ENCODE measurements around the gene SNX32.

DNA sequence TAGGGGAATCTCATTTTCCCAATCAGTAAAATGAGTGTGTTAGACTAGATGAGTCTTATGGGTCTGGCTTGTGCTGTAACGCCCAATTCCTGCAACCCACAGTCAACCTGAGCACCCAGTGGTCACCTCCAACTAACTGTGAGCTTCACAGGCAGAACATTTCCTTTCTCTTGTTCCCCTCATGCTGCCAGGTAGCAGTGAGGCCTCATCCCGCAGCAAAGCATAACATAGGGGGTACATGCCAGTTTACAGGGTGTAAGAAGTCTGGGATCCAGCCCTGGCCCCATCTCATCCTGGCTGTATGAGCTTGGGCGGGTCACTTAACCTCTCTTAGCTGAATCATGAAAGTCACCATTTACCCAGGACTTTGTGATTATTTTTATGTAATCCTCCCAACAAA lies 35.1 kb downstream of the SNX32 start:
- TF ChIP-seq, protein P1, sequence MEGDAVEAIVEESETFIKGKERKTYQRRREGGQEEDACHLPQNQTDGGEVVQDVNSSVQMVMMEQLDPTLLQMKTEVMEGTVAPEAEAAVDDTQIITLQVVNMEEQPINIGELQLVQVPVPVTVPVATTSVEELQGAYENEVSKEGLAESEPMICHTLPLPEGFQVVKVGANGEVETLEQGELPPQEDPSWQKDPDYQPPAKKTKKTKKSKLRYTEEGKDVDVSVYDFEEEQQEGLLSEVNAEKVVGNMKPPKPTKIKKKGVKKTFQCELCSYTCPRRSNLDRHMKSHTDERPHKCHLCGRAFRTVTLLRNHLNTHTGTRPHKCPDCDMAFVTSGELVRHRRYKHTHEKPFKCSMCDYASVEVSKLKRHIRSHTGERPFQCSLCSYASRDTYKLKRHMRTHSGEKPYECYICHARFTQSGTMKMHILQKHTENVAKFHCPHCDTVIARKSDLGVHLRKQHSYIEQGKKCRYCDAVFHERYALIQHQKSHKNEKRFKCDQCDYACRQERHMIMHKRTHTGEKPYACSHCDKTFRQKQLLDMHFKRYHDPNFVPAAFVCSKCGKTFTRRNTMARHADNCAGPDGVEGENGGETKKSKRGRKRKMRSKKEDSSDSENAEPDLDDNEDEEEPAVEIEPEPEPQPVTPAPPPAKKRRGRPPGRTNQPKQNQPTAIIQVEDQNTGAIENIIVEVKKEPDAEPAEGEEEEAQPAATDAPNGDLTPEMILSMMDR (IDR thresholded peaks at IDR 0.05; ENCODE audit: insufficient read depth, low read length, poor library complexity, severe bottlenecking) = no peak
- no peak for TF ChIP-seq EZH2phosphoT487 (conservative IDR thresholded peaks at IDR 0.05; ENCODE audit: low read length)

All from SU-DHL-6 (cell line).